GM18517 (cell line): ENCODE data around the gene MACF1.

Source experiments
- ATAC-seq: cut with Tn5 transposase; IDR thresholded peaks from one replicate; pipeline ENCODE4 v1.9.1; 2021; ENCODE audit warnings: mild to moderate bottlenecking, moderate library complexity; ENCODE audit not compliant: unreplicated experiment

The MACF1 gene

DNA sequence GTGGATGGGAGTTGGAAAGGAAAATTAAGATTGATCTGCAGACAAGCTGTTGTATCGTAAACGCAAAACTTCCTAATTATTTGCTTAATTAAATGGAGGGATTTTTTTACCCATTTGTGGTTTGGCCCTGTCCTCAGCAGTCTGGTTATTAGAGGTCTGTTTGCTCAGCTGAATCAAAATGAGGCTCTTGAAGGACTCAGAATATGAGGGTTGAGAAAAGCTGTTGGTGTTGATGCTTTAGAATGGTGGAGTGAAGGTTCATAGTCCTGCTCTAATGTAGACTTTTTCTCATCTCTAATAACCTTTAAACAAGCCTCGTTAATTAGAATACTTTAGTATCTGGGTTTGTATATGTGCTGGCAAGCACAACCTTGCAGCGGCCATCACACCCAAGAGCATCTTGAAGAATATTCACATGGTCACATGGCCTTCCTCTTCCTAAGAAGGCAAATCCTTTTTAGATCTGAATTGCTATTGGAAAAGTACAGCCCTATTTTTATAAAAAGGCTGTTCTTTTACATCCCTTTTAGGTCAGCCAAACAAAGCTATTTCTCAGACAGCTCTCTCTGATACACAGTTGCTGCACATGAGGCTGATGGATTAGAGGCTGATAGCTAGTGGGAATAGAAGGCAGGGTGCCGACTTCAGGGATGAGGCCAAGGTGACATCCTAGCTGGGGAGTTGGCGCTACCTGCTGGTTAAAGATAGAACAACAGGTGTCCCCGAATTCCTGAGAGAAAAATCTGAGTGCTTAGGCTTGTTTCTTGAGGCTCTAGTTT is 53.8 kb downstream of the MACF1 start:
- no peak for ATAC-seq

GRCh38 chr1:39258925-39259244 is 54.4 kb downstream of the MACF1 start:
- no peak for ATAC-seq

DNA sequence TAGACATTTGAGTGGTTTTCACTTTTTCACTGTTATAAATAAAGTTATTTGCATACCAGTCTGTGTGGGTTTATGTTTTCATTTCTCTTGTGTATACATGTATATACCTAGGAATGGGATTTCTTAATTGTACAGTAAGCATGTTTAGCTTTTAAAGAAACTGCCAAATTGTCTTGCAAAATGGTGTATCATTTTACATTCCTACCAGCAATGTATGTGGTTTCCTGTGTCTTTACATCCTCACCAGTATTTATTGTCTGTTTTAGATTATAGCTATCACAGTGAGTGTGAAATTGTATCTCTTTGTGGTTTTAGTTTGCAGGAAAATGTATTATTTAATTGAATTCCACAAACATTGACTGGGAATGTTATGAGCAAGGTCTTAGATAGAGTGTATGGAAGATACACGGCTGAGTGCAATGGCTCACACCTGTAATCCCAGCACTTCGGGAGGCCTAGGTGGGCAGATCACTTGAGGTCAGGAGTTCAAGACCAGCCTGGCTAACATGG is 57.3 kb downstream of the MACF1 start:
- no peak for ATAC-seq

- ATAC-seq = no peak
Observed at GRCh38 chr1:39262802-39263201, 58.3 kb downstream of the MACF1 start.

GRCh38 chr1:39266269-39266668 is 61.8 kb downstream of the MACF1 start:
- no peak for ATAC-seq

- no peak for ATAC-seq
Observed at GRCh38 chr1:39266792-39267191, 62.3 kb downstream of the MACF1 start.

GRCh38 chr1:39268112-39268581 is 63.7 kb downstream of the MACF1 start:
- ATAC-seq = no peak

DNA sequence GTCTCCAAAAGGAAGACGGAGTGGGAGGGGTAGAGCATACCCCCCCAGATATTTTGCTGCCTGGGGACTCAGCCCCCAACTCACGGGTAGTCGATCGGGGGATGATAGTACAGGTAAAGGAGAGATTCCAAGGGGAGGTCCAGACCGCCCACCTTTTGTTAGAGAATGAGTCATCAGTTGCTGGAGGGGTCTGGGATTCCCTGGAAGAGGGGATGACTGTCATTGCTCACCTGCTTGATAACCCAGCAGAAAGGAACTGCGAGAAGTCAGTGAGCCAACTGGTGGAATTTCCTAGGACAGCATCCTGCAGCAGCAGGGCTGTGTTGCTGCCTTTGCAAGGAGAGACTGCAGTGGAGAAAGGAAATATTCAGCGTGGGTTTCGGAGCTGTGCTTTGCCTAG is 64.4 kb downstream of the MACF1 start:
- ATAC-seq = no peak

DNA sequence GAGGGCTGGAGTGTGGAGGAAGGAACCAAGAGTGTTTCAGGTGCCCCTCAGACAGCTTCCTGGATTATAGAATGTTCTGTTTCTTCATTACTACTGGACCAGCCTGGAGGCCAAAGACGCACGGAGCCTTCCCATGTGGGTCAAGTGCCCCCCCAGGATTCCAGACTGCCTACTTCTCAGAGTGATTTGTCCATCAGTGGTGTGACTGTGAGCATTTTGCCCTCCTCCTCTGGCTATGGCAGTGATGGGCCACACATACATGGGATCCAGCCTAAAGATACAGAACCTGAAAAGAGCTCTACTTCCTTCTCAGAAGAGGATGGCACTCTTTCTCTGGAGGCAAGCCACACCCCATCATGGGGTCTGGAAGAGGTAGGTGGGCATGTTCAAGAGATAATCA is 64.9 kb downstream of the MACF1 start:
- no peak for ATAC-seq

DNA sequence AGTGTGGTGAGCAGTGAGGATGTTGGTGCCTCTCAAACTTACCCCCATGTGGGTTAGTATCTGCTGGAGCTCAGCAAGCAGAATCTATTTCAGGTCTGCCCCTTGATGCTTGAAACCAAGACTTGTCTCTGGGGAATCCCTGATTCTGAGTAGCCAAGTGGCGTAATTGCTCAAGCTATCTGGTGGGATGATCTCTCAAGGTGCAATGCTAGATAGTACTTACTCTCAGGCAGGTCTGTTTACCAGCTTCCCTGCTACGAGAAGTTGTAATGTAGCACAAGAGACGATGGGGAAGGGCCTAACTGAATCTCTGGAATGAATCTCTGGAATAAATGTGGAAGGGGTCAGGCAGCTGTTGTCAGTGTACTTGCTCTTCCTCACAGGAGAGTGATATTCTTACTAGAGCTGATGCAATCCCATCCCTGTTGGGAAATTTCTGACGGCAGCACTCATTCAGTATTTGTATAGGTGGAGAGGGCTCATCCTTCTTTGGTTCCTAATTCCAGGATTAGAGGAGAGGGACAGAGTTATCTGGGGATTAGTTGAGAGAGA is 65.4 kb downstream of the MACF1 start:
- peak; percentile 48 for ATAC-seq

DNA sequence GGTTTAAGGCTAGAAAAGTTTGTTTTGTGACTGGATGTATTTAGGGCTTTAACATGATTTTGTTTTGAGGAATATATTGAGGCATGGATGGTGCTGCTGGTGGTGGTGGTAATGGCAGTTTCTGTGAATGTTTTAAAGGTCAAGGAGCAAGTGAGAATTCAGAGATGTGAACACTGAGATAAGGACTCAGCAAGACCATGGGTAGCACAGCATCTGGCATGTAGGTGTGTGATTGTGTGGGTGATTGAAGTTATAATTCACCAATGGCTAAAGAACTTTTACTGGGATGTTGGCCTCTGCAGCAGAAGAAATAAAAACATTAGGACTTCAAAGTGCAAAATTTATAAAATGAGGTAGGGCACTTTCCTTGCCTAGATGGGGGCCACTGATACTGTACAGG is 65.9 kb downstream of the MACF1 start:
- no peak for ATAC-seq

GRCh38 chr1:39272027-39272797 is 67.7 kb downstream of the MACF1 start:
- peak; percentile 72 for ATAC-seq

DNA sequence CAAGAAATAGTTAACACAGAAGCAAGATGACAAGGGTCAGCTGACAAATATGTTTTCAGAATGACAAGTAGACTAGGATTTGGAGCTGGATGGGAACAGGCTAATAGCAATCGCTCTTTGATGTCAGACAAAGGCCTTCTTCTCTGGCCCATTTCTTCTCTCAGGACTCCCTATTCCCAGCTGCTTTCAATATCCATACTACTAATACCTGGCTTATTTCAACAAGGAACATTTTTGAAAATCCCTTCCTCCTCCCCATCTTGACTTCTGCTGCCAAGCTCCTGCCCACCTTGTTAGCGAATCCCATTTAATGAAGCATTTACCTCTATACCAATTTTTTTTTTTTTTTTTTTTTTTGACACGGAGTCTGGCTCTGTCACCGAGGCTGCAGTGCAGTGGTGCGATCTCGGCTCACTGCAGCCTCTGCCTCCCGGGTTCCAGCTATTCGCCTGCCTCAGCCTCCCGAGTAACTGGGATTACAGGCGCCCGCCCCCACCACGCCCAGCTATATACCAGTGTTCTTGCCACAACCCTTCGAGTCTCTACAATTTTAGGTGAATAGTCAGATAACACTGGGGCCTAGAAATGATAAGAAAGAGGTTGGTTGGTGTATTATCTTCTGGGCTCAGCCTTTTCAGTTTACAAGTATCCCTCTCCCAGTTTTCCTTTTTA is 68.4 kb downstream of the MACF1 start:
- no peak for ATAC-seq

DNA sequence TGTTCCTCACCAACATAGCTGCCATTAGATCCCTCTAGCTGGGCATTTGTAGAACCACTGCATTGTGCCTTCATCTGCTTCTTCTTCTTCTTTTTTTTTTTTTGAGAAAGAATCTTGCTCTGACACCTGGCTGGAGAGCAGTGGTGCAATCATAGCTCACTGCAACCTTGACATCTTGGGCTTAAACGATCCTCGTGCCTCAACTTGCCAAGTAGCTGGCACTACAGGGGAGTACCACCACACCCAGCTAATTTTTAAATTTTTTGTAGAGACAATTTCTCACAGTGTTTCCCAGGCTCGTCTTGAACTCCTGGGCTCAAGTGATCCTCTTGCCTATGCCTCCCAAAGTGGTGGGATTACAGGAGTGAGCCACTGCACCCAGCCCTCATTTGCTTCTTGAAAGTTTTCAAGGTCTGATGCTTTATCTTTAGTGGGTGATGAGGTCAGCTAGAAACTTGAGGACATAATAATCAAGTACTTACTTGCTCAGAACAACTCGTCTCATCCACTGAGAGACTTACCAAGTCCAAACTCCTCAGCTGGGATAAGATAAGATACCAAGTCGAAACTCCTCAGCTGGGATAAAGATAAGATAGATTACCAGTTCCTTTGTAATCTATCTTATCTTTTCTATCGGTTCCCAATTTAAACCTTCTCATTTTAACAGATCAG is 71.5 kb downstream of the MACF1 start:
- ATAC-seq = no peak

DNA sequence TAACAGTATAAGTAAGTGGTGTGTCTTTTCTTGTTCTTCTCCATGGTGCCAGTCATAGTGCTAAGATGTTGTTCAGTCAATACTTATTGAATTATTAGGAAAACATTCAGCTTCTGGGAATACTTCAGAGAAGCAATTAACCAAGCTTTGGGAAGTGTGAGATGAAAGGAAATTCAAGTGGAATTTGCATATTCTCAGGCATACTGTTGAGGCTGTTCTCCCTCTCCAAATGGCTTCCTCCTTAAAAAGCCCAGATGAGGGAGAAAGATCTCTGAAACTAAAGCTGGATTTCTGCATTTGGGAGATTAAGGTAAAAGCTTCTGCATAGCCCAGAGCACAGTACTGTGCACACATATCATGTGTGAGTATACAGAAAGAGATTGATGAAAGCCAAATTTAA is 73.4 kb downstream of the MACF1 start:
- no peak for ATAC-seq

DNA sequence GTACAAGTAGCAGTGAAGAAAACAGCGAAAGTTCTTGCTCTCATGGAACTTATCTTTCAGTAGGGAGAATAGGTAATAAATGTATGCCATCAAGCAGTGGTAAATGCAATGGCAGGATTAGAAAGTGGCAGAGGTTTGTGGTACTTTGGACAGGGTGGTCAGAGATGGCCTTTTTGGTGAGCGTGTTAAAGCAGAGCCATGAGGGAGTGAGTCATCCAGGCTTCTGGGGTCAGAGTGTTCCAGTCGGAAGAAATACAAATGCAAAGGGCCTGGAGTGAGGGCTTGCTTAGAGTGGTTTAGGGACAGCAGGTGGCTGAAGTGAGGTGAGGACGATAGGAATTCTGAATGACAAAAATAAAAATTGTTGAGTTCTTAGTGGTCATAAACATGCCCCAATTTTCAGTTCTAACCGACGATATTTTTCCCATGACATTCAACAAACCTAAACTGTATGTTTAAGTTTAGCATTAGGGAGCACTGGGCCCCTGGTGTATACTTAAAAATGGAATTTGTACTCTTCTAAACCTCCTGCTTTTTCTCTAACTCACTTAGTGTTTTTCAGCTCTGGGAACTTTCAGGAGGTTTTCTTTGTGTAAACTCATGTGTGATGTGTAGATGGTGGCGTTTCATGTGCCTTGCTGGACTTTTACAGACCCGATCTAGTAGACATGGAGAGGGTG is 78.2 kb downstream of the MACF1 start:
- ATAC-seq = no peak

GRCh38 chr1:39283858-39284257 is 79.4 kb downstream of the MACF1 start:
- no peak for ATAC-seq

DNA sequence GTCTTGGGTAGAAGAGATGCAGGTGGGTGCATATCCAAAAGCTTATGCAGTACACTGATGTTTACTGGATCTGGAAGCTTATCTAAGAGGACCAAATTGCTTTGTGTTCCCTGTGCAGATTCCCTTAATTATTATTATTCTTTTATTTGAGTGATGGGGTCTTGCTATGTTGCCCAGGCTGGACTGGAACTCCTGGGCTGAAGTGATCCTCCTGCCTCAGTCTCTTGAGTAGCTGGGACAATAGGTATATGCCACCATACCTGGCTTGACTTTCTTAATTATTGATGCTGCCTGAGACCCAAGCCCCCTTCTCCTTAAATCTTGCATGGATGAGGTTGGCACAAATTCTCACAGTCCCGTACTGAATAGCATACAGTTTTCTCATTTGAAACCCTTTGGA is 83.0 kb downstream of the MACF1 start:
- ATAC-seq = no peak

GRCh38 chr1:39288735-39289465 is 84.4 kb downstream of the MACF1 start:
- ATAC-seq = no peak

GRCh38 chr1:39292401-39292800 is 87.9 kb downstream of the MACF1 start:
- no peak for ATAC-seq
